IPS-NIHi7 (cell line): ENCODE results near the gene NCSTN.

Experiments
- DNase-seq: peaks from one replicate; pipeline ENCODE4 v3.0.0; 2012; ENCODE audit warnings: mixed read lengths; ENCODE audit errors: extremely low spot score

NCSTN gene

GRCh38 chr1:160352555-160352954 lies 9.4 kb downstream of the NCSTN start:
- no peak for DNase-seq

- DNase-seq = no peak
These were observed 10.0 kb downstream of the NCSTN start for GRCh38 chr1:160353223-160353622.

- peak; percentile 80 for DNase-seq
These were observed 11.3 kb downstream of the NCSTN start for GRCh38 chr1:160354388-160354985.

GRCh38 chr1:160357286-160358002 lies 14.3 kb downstream of the NCSTN start:
- no peak for DNase-seq

GRCh38 chr1:160358073-160358472 lies 14.9 kb downstream of the NCSTN start:
- DNase-seq = no peak

GRCh38 chr1:160359559-160360226 lies 16.5 kb downstream of the NCSTN start:
- no peak for DNase-seq

- DNase-seq = no peak
These were observed 17.1 kb downstream of the NCSTN start for GRCh38 chr1:160360227-160360695.

GRCh38 chr1:160361199-160361598 lies 18.0 kb downstream of the NCSTN start:
- no peak for DNase-seq

GRCh38 chr1:160361814-160362167 lies 18.6 kb downstream of the NCSTN start:
- no peak for DNase-seq

GRCh38 chr1:160362168-160362957 lies 19.2 kb downstream of the NCSTN start:
- DNase-seq = peak; percentile 59

GRCh38 chr1:160363010-160363409 lies 19.8 kb downstream of the NCSTN start:
- DNase-seq = no peak

- no peak for DNase-seq
These were observed 21.0 kb downstream of the NCSTN start for GRCh38 chr1:160363951-160364735.

- DNase-seq = no peak
These were observed 22.1 kb downstream of the NCSTN start for GRCh38 chr1:160365325-160365724.

GRCh38 chr1:160366731-160367515 lies 23.7 kb downstream of the NCSTN start, which contains the start of gene NHLH1:
Gene NHLH1, plus strand, starts transcription at chr1:160367071. Its CDS starts 3,661 bp downstream, at chr1:160370732.
- no peak for DNase-seq

- DNase-seq = no peak
These were observed 24.3 kb downstream of the NCSTN start for GRCh38 chr1:160367516-160367900.

GRCh38 chr1:160367934-160368923 lies 25.0 kb downstream of the NCSTN start:
- no peak for DNase-seq

- no peak for DNase-seq
These were observed 25.9 kb downstream of the NCSTN start for GRCh38 chr1:160369087-160369486.

- DNase-seq = no peak
These were observed 27.6 kb downstream of the NCSTN start for GRCh38 chr1:160370561-160371345.

GRCh38 chr1:160371346-160371631 lies 28.1 kb downstream of the NCSTN start:
- no peak for DNase-seq
